ENCODE data around the gene FBN1. TPM values are rescaled to one million over a fixed set of nuclear protein-coding genes. Genes with fewer than 3 reads are reported as not detected.

FBN1 gene
- total RNA-seq, 1 donor from 2014 or later = 18.8 TPM

Other genes starting within 250 kb of the FBN1 start
- 1.6 TPM for gene CEP152, start 165.4 kb upstream of the FBN1 start, total RNA-seq
- gene EID1, start 232.4 kb upstream of the FBN1 start, total RNA-seq = 278 TPM